Measurements from ENCODE around the gene CAMKK2.
"Not testable (repeated sequence)": the region's sequence is repeated elsewhere in the genome, so short reads cannot be mapped to it uniquely, and the experiment has no call there.

CAMKK2 gene

GRCh38 chr12:121296618-121297434, at the start of gene CAMKK2:
Gene CAMKK2, minus strand, starts transcription at chr12:121296709. Its CDS starts 22,183 bp downstream, at chr12:121274526.
- DNase-seq (ENCODE audit: low read depth in 4 of 4, low spot score in 1 of 4) = peak; percentile 69 to 82 (median 74)

- DNase-seq (ENCODE audit: low read depth in 4 of 4, low spot score in 1 of 4) = no peak
Measured at GRCh38 chr12:121345151-121345815, 48.8 kb upstream of the CAMKK2 start.

GRCh38 chr12:121344506-121344905, 48.0 kb upstream of the CAMKK2 start:
- no peak for DNase-seq (ENCODE audit: low read depth in 4 of 4, low spot score in 1 of 4)

- DNase-seq (ENCODE audit: low read depth in 4 of 4, low spot score in 1 of 4) = no peak
Measured at GRCh38 chr12:121337416-121337815, 40.9 kb upstream of the CAMKK2 start.

- DNase-seq (ENCODE audit: low read depth in 4 of 4, low spot score in 1 of 4) = no peak
Measured at GRCh38 chr12:121334513-121335343, 38.2 kb upstream of the CAMKK2 start.

- DNase-seq (ENCODE audit: low read depth in 4 of 4, low spot score in 1 of 4) = no peak
Measured at GRCh38 chr12:121333747-121334146, 37.2 kb upstream of the CAMKK2 start.

- no peak for DNase-seq (ENCODE audit: low read depth in 4 of 4, low spot score in 1 of 4)
Measured at GRCh38 chr12:121331248-121331647, 34.7 kb upstream of the CAMKK2 start.

- DNase-seq (ENCODE audit: low read depth in 4 of 4, low spot score in 1 of 4) = no peak
Measured at GRCh38 chr12:121330692-121331091, 34.2 kb upstream of the CAMKK2 start.

GRCh38 chr12:121330195-121330594, 33.7 kb upstream of the CAMKK2 start:
- no peak for DNase-seq (ENCODE audit: low read depth in 4 of 4, low spot score in 1 of 4)

- no peak for DNase-seq (ENCODE audit: low read depth in 4 of 4, low spot score in 1 of 4)
Measured at GRCh38 chr12:121328620-121329019, 32.1 kb upstream of the CAMKK2 start.

GRCh38 chr12:121326996-121327674, 30.6 kb upstream of the CAMKK2 start:
- DNase-seq (ENCODE audit: low read depth in 4 of 4, low spot score in 1 of 4) = no peak

GRCh38 chr12:121325922-121326396, 29.4 kb upstream of the CAMKK2 start:
- no peak for DNase-seq (ENCODE audit: low read depth in 4 of 4, low spot score in 1 of 4)

- no peak for DNase-seq (ENCODE audit: low read depth in 4 of 4, low spot score in 1 of 4)
Measured at GRCh38 chr12:121323908-121324307, 27.4 kb upstream of the CAMKK2 start.

- no peak for DNase-seq (ENCODE audit: low read depth in 4 of 4, low spot score in 1 of 4)
Measured at GRCh38 chr12:121318121-121318520, 21.6 kb upstream of the CAMKK2 start.

- no peak for DNase-seq (ENCODE audit: low read depth in 4 of 4, low spot score in 1 of 4)
Measured at GRCh38 chr12:121314431-121314830, 17.9 kb upstream of the CAMKK2 start.

- not testable (repeated sequence) for DNase-seq (ENCODE audit: low read depth in 4 of 4, low spot score in 1 of 4)
Measured at GRCh38 chr12:121310231-121310630, 13.7 kb upstream of the CAMKK2 start.

- DNase-seq (ENCODE audit: low read depth in 4 of 4, low spot score in 1 of 4) = not testable (repeated sequence)
Measured at GRCh38 chr12:121307397-121307796, 10.9 kb upstream of the CAMKK2 start.

- DNase-seq (ENCODE audit: low read depth in 4 of 4, low spot score in 1 of 4) = no peak
Measured at GRCh38 chr12:121304306-121304705, 7.8 kb upstream of the CAMKK2 start.

GRCh38 chr12:121301876-121302275, 5.4 kb upstream of the CAMKK2 start:
- DNase-seq (ENCODE audit: low read depth in 4 of 4, low spot score in 1 of 4) = no peak

GRCh38 chr12:121300083-121300819, 3.7 kb upstream of the CAMKK2 start:
- no peak for DNase-seq (ENCODE audit: low read depth in 4 of 4, low spot score in 1 of 4)
